Suprapubic skin (tissue), 4 donors: ENCODE measurements around the gene NACAD.

ENCODE experiments used
- CTCF ChIP-seq, 2 donors: fragments of 200-600 bp in 1 of 2; fragments of 450-650 bp in 1 of 2; sonication (generic) in 1 of 2; IDR thresholded peaks; one replicate each; pipeline ENCODE4 v1.5.1; 2016 to 2019; ENCODE audit warnings: antibody characterized with exemption in 2 of 2, mild to moderate bottlenecking in 1 of 2, moderate library complexity in 1 of 2
- EP300 ChIP-seq: sonication (generic); formaldehyde crosslinking; IDR thresholded peaks from one replicate; pipeline ENCODE4 v1.6.1; 2017; ENCODE audit warnings: antibody characterized with exemption
- POLR2A ChIP-seq, 2 donors: fragments of 450-650 bp; IDR thresholded peaks; one replicate each; pipeline ENCODE4 v1.6.1; 2017; ENCODE audit warnings: antibody characterized with exemption in 2 of 2, mild to moderate bottlenecking in 2 of 2, moderate library complexity in 2 of 2
- POLR2AphosphoS5 ChIP-seq, 3 donors: sonication (generic); formaldehyde crosslinking; IDR thresholded peaks; one replicate each; pipeline ENCODE4 v1.6.1; 2017; ENCODE audit warnings: antibody characterized with exemption in 3 of 3

- TF ChIP-seq CTCF (IDR thresholded peaks at IDR 0.05) (no peak), POLR2A (IDR thresholded peaks at IDR 0.05) (no peak), EP300 (no peak), POLR2AphosphoS5 (IDR thresholded peaks at IDR 0.05) (no peak)
Observed at GRCh38 chr7:45103958-45104843, 15.4 kb upstream of the NACAD start.
